GM23338 (cell line): ENCODE results near the gene KCND2. TPM values are rescaled to one million over a fixed set of nuclear protein-coding genes. Genes with fewer than 3 reads are reported as not detected.

ENCODE experiments used
- ATAC-seq: fragments of 200-7000 bp; cut with Tn5 transposase; 3 replicates; pipeline ENCODE4 v1.9.1; 2020
- DNase-seq: peaks from one replicate; pipeline ENCODE4 v3.0.0-alpha.2; 2015; ENCODE audit warnings: low spot score
- H2AFZ ChIP-seq: fragments of 200-600 bp; sonication (generic); 2 replicates; pipeline ENCODE4 v1.8.0; 2016; ENCODE audit warnings: antibody characterized with exemption, mild to moderate bottlenecking, moderate library complexity
- H3F3A ChIP-seq: fragments of 200-600 bp; sonication (generic); replicated peaks from 2 replicates; pipeline ENCODE4 v1.8.0; 2017; ENCODE audit warnings: antibody characterized with exemption, mixed run types, low read depth
- H3K27ac ChIP-seq: fragments of 200-600 bp; sonication (generic); 2 replicates; pipeline ENCODE4 v1.6.1; 2016; ENCODE audit warnings: low read depth
- H3K27me3 ChIP-seq: fragments of 200-600 bp; sonication (generic); 2 replicates; pipeline ENCODE4 v1.8.0; 2016; ENCODE audit warnings: mild to moderate bottlenecking, mixed run types, moderate library complexity; ENCODE audit not compliant: insufficient read depth
- H3K36me3 ChIP-seq: fragments of 200-600 bp; sonication (generic); 2 replicates; pipeline ENCODE4 v1.8.0; 2016; ENCODE audit warnings: mild to moderate bottlenecking; ENCODE audit not compliant: insufficient read depth
- H3K4me1 ChIP-seq: fragments of 200-600 bp; sonication (generic); 2 replicates; pipeline ENCODE4 v1.8.0; 2016; ENCODE audit warnings: mild to moderate bottlenecking, moderate library complexity; ENCODE audit not compliant: insufficient read depth
- H3K4me2 ChIP-seq: fragments of 200-600 bp; sonication (generic); 2 replicates; pipeline ENCODE4 v1.7.1; 2017; ENCODE audit warnings: mixed run types
- H3K4me3 ChIP-seq: fragments of 200-600 bp; sonication (generic); 2 replicates; pipeline ENCODE4 v1.6.1; 2016; ENCODE audit warnings: mixed run types
- H3K79me2 ChIP-seq: fragments of 200-600 bp; sonication (generic); replicated peaks from 2 replicates; pipeline ENCODE4 v1.8.0; 2017; ENCODE audit warnings: mild to moderate bottlenecking; ENCODE audit not compliant: insufficient read depth
- H3K9me2 ChIP-seq: fragments of 200-600 bp; sonication (generic); 2 replicates; pipeline ENCODE4 v1.8.0; 2017; ENCODE audit not compliant: insufficient read depth
- H4K20me1 ChIP-seq: fragments of 200-600 bp; sonication (generic); replicated peaks from 2 replicates; pipeline ENCODE4 v1.8.0; 2017; ENCODE audit warnings: mild to moderate bottlenecking; ENCODE audit not compliant: insufficient read depth
- H3K27ac Mint-ChIP-seq: 2 replicates; pipeline ENCODE4 v1.8.0; 2020; ENCODE audit warnings: inconsistent platforms, mild to moderate bottlenecking, moderate library complexity, mixed read lengths
- H3K27me3 Mint-ChIP-seq: 3 replicates; pipeline ENCODE4 v1.8.0; 2022; ENCODE audit warnings: low read depth, mild to moderate bottlenecking, moderate library complexity, mixed read lengths, inconsistent platforms; ENCODE audit not compliant: insufficient read depth, poor library complexity
- H3K36me3 Mint-ChIP-seq: 3 replicates; pipeline ENCODE4 v1.8.0; 2021; ENCODE audit warnings: low read depth, mild to moderate bottlenecking, inconsistent platforms, moderate library complexity, mixed read lengths
- H3K4me1 Mint-ChIP-seq: 3 replicates; pipeline ENCODE4 v1.8.0; 2020; ENCODE audit warnings: mild to moderate bottlenecking, inconsistent platforms, mixed read lengths
- H3K4me3 Mint-ChIP-seq: 3 replicates; pipeline ENCODE4 v1.8.0; 2021; ENCODE audit warnings: moderate library complexity, mild to moderate bottlenecking, inconsistent platforms, mixed read lengths
- H3K9me3 Mint-ChIP-seq: 3 replicates; pipeline ENCODE4 v1.8.0; 2020; ENCODE audit warnings: moderate library complexity, mild to moderate bottlenecking, inconsistent platforms, mixed read lengths
- CREB1 ChIP-seq: fragments of 250-450 bp; sonication (Bioruptor Pico); IDR thresholded peaks from 2 replicates; pipeline ENCODE4 v1.5.0; 2020; ENCODE audit warnings: low read depth, mild to moderate bottlenecking, moderate library complexity
- EZH2 ChIP-seq: fragments of 200-600 bp; sonication (generic); IDR thresholded peaks from one replicate; pipeline ENCODE4 v1.8.0; 2017; ENCODE audit warnings: antibody characterized with exemption, mild to moderate bottlenecking, low read depth; ENCODE audit not compliant: unreplicated experiment
- EZH2phosphoT487 ChIP-seq: fragments of 200-600 bp; sonication (generic); IDR thresholded peaks from one replicate; pipeline ENCODE4 v1.8.1; 2018; ENCODE audit warnings: antibody characterized with exemption; ENCODE audit not compliant: unreplicated experiment
- NANOG ChIP-seq: IDR thresholded peaks from 2 replicates; pipeline ENCODE4 v1.6.1; 2016; ENCODE audit warnings: antibody characterized with exemption, borderline replicate concordance
- POLR2AphosphoS5 ChIP-seq: IDR thresholded peaks from 2 replicates; pipeline ENCODE4 v1.6.1; 2016; ENCODE audit warnings: antibody characterized with exemption, low read depth
- STAT1 ChIP-seq: IDR thresholded peaks from one replicate; pipeline ENCODE4 v1.6.1; 2016; ENCODE audit warnings: antibody characterized with exemption; ENCODE audit not compliant: unreplicated experiment
- polyA plus RNA-seq: library from polyadenylated mRNA; unstranded; fragments of >200 nt; fragmentation: Nextera tagmentation; extraction: Ambion mirVana; gene quantifications from 2 replicates; pipeline ENCODE4 v1.2.1, GENCODE V29; 2016
- total RNA-seq: library from RNA; depleted of rRNA; stranded (reverse); fragments of >200 nt; shearing (Covaris generic); gene quantifications from 2 replicates; pipeline ENCODE4 v1.2.3, GENCODE V29; 2014
- TF ChIP-seq, protein P1 (sequence below): IDR thresholded peaks from 2 replicates; pipeline ENCODE4 v1.6.1; 2016; ENCODE audit warnings: antibody characterized with exemption
- TF ChIP-seq, protein P2 (sequence below): IDR thresholded peaks from one replicate; pipeline ENCODE4 v1.6.1; 2018; ENCODE audit warnings: antibody characterized with exemption; ENCODE audit not compliant: unreplicated experiment

Gene KCND2
- total and polyA plus RNA-seq, 2 experiments from 2014 or later, result 7.1 to 15.6 TPM

DNA sequence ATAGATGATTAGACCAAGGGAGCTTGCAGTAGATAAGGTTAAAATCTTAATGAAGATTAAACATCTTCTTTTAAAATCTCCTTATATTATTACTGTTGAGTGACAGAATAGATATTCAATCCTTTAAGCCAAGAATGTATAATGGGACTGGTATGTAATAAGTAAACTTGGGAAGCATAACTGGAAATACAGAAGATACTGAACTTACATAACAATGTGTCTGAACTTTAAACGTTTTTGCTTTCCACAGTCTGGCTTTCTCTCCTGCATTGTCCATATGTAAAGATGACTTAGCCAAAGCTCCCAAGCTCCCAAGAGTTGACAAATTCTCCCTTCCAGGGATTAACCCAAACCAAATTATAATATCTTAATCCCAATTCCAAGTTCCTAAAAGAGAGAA, 129.8 kb downstream of the KCND2 start (continued):
- TF ChIP-seq, protein P1, sequence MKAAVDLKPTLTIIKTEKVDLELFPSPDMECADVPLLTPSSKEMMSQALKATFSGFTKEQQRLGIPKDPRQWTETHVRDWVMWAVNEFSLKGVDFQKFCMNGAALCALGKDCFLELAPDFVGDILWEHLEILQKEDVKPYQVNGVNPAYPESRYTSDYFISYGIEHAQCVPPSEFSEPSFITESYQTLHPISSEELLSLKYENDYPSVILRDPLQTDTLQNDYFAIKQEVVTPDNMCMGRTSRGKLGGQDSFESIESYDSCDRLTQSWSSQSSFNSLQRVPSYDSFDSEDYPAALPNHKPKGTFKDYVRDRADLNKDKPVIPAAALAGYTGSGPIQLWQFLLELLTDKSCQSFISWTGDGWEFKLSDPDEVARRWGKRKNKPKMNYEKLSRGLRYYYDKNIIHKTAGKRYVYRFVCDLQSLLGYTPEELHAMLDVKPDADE, result no peak
- TF ChIP-seq POLR2AphosphoS5, result no peak
- TF ChIP-seq EZH2, result no peak
- no peak for TF ChIP-seq STAT1
- TF ChIP-seq NANOG, result no peak

DNA sequence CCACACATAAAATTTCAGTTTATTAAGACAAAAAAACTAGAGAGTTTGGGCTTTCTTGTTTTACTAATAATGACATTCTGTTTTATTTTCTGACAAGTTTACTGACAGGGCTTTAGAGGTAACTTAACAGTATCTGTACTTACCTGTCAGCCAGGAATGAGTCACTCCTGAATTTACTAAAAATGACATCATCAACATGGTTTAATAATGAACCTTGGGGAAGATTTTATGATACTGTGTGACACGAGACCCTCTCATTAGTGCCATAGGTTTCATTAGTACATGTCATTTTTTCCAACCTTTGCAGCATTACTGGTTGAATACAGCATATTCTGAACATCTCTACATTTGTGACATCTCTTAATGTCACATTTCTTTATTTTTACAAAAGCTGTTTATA, 131.1 kb downstream of the KCND2 start:
- Histone ChIP-seq H3K27me3 (no peaks in the 10 kb centered on the region), H3K79me2 (no peaks in the 10 kb centered on the region), H3F3A (no peaks in the 10 kb centered on the region), H3K36me3 (no peaks in the 10 kb centered on the region), H4K20me1 (no peaks in the 10 kb centered on the region), H3K9me2 (no peaks in the 10 kb centered on the region), H3K27ac (no peak overlapping the region), H3K4me1 (peaks cover 12% of the 10 kb centered on the region), H2AFZ (no peak overlapping the region), H3K4me2 (no peak overlapping the region), H3K4me3 (no peak overlapping the region)
- peaks cover 3% of the 10 kb centered on the region for H3K27me3 Mint-ChIP-seq
- no peak for DNase-seq
- H3K9me3 Mint-ChIP-seq, result no peaks in the 10 kb centered on the region
- peaks cover 16% of the 10 kb centered on the region for H3K4me1 Mint-ChIP-seq
- TF ChIP-seq CREB1 (CRISPR knock-in tag) (no peak), POLR2AphosphoS5 (no peak), NANOG (no peak), EZH2 (no peak)
- TF ChIP-seq, protein P2, sequence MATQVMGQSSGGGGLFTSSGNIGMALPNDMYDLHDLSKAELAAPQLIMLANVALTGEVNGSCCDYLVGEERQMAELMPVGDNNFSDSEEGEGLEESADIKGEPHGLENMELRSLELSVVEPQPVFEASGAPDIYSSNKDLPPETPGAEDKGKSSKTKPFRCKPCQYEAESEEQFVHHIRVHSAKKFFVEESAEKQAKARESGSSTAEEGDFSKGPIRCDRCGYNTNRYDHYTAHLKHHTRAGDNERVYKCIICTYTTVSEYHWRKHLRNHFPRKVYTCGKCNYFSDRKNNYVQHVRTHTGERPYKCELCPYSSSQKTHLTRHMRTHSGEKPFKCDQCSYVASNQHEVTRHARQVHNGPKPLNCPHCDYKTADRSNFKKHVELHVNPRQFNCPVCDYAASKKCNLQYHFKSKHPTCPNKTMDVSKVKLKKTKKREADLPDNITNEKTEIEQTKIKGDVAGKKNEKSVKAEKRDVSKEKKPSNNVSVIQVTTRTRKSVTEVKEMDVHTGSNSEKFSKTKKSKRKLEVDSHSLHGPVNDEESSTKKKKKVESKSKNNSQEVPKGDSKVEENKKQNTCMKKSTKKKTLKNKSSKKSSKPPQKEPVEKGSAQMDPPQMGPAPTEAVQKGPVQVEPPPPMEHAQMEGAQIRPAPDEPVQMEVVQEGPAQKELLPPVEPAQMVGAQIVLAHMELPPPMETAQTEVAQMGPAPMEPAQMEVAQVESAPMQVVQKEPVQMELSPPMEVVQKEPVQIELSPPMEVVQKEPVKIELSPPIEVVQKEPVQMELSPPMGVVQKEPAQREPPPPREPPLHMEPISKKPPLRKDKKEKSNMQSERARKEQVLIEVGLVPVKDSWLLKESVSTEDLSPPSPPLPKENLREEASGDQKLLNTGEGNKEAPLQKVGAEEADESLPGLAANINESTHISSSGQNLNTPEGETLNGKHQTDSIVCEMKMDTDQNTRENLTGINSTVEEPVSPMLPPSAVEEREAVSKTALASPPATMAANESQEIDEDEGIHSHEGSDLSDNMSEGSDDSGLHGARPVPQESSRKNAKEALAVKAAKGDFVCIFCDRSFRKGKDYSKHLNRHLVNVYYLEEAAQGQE, result no peak
- TF ChIP-seq, protein P1, result no peak
- H3K4me3 Mint-ChIP-seq, result no peak overlapping the region
- no peak overlapping the region for H3K27ac Mint-ChIP-seq
- no peaks in the 10 kb centered on the region for H3K36me3 Mint-ChIP-seq
- no peak for ATAC-seq

DNA sequence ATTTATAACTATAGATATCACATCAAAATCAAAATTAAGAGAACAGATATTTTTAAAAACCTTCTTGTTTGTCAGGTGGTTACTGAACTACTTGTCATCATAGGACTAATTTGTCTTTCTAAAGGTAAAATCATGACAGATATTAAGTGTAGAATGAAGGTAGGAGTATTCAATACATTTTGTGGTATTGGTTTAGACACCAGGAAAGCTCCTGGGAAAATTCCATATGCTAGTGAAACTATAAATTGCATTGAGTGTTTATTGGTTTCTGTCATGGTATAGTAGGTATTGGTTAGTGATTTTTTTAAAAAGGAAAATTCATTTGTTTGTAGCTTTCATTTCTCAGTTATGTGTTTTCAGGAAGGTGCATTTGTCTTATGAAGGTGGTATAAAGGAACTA, 132.7 kb downstream of the KCND2 start:
- H3F3A ChIP-seq, result no peaks in the 10 kb centered on the region
- Mint-ChIP-seq H3K27me3 (peaks cover 3% of the 10 kb centered on the region), H3K4me3 (no peak overlapping the region), H3K27ac (no peak overlapping the region), H3K4me1 (peaks cover 16% of the 10 kb centered on the region), H3K36me3 (no peaks in the 10 kb centered on the region), H3K9me3 (no peaks in the 10 kb centered on the region)
- no peaks in the 10 kb centered on the region for H4K20me1 ChIP-seq
- no peaks in the 10 kb centered on the region for H3K36me3 ChIP-seq
- no peak overlapping the region for H3K4me2 ChIP-seq
- H3K4me3 ChIP-seq, result no peak overlapping the region
- H3K9me2 ChIP-seq, result no peaks in the 10 kb centered on the region
- no peaks in the 10 kb centered on the region for H3K27me3 ChIP-seq
- H3K4me1 ChIP-seq, result peaks cover 12% of the 10 kb centered on the region
- no peak for ATAC-seq
- H3K27ac ChIP-seq, result no peak overlapping the region
- no peaks in the 10 kb centered on the region for H3K79me2 ChIP-seq
- no peak for DNase-seq
- H2AFZ ChIP-seq, result no peak overlapping the region
- no peak for TF ChIP-seq STAT1
- TF ChIP-seq EZH2phosphoT487, result no peak
